ENCODE data around the gene LMO2.
A peak's percentile ranks its signal among the peaks of the same experiment; 100 is the strongest.

The LMO2 gene

DNA sequence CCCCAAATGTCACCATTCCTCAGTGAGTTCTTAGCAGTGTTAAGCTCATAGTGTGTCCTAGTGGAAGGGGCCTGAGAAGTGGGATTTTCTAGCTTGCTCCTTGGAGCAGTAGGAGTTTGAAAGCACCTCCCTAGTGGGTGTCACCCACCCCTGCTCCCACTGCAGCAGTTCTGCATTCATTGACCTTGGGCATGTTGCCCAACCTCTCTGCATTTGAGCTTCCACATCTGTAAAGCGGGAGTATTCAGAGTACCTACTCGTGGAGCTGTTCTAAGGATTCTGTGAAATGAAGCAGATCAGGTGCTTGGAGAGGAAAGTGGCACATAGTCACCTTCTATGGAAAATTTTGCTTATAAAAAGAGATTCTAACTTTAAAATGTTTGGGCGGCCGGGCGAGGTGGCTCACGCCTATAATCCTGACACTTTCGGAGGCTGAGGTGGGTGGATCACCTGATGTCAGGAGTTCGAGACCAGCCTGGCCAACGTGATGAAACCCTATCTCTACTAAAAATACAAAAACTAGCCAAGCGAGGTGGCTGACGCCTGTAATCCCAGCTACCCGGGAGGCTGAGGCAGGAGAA lies 16.9 kb downstream of the LMO2 start:
- Histone ChIP-seq H3K4me1 (ENCODE audit: insufficient read depth, low read length) (peaks cover 4% of the 10 kb centered on the region), H3K9me3 (ENCODE audit: low read length) (no peaks in the 10 kb centered on the region), H2AFZ (ENCODE audit: low read depth, low read length) (no peak overlapping the region), H3K4me3 (ENCODE audit: low read length) (no peak overlapping the region), H3K27me3 (ENCODE audit: insufficient read depth, low read length) (peaks cover 35% of the 10 kb centered on the region), H3K36me3 (ENCODE audit: insufficient read depth, low read length) (no peaks in the 10 kb centered on the region)

DNA sequence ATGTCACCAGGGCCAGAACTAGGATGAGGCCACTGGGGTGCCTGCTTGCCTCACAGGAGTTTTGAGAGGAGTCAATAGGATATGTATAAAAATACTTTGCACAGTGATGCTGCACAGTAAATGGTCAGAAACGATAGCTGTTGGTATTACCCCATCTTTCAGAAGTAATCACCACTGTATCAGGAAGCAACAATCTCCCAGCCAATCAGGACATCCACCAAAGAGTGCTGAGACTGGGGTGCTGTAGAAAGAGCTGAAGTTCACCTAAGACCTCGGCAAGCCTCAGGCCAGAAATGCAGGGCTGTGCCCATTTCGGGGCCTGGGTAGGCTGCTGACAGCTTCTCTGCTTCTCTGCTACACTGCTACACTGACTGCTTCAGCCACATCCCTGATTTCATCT lies 17.4 kb downstream of the LMO2 start:
- Histone ChIP-seq H3K4me1 (ENCODE audit: insufficient read depth, low read length) (peaks cover 4% of the 10 kb centered on the region), H3K4me3 (ENCODE audit: low read length) (no peak overlapping the region), H2AFZ (ENCODE audit: low read depth, low read length) (no peak overlapping the region), H3K27me3 (ENCODE audit: insufficient read depth, low read length) (peaks cover 39% of the 10 kb centered on the region), H3K9me3 (ENCODE audit: low read length) (no peaks in the 10 kb centered on the region), H3K36me3 (ENCODE audit: insufficient read depth, low read length) (no peaks in the 10 kb centered on the region)

- H2AFZ ChIP-seq (ENCODE audit: low read depth, low read length), result peak overlapping the region; percentile 94
- H3K4me1 ChIP-seq (ENCODE audit: insufficient read depth, low read length), result peaks cover 6% of the 10 kb centered on the region
- no peaks in the 10 kb centered on the region for H3K36me3 ChIP-seq (ENCODE audit: insufficient read depth, low read length)
- peak overlapping the region; percentile 48 for H3K4me3 ChIP-seq (ENCODE audit: low read length)
- H3K9me3 ChIP-seq (ENCODE audit: low read length), result no peaks in the 10 kb centered on the region
- H3K27me3 ChIP-seq (ENCODE audit: insufficient read depth, low read length), result peaks cover 80% of the 10 kb centered on the region
Observed at GRCh38 chr11:33869481-33870422, 22.1 kb downstream of the LMO2 start.

DNA sequence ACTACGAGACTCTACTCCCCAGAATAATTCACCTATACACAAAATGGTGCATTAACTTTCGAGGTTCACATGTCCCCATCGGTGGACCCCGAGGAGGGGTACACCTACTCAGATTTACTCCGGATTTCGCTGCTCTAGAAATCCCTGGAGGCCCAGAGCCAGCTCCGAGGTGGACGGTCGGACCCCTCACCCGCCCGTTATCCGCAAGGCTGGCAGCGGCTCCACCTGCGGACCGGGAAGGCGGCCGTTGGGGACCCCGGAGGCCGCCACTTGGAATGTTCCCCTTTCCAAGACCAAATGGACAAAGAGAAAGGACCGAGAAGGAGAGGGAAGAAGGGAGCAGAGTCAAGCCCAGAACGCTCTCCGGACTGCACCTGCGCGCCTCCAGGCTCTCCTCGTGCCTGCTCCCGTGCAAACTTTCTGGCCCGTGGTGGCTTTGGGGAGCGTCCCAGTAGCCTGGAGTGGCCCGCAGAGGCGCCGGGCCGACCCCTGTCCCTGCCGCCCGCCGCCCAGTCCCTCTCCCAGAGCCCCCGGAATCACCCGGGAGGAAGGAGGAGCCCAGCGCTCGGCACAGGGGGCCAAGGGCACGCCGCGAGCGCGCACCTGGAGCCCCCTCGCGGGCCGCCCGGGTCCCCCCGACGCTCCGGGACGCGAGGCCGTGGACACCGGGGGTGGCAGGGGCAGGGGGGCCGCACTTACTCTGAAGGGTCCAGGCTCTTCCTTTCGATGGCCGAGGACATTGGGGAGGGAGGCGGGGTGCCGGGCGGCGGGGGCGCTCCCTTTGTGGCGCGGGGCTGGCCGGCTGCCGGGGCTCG lies 23.0 kb downstream of the LMO2 start:
- Histone ChIP-seq H3K36me3 (ENCODE audit: insufficient read depth, low read length) (no peaks in the 10 kb centered on the region), H3K4me1 (ENCODE audit: insufficient read depth, low read length) (peaks cover 6% of the 10 kb centered on the region), H3K4me3 (ENCODE audit: low read length) (peak overlapping the region; percentile 22), H2AFZ (ENCODE audit: low read depth, low read length) (peak overlapping the region; percentile 43), H3K9me3 (ENCODE audit: low read length) (no peaks in the 10 kb centered on the region), H3K27me3 (ENCODE audit: insufficient read depth, low read length) (peaks cover 86% of the 10 kb centered on the region)

GRCh38 chr11:33867996-33868646 lies 23.8 kb downstream of the LMO2 start:
- no peaks in the 10 kb centered on the region for H3K36me3 ChIP-seq (ENCODE audit: insufficient read depth, low read length)
- peaks cover 87% of the 10 kb centered on the region for H3K27me3 ChIP-seq (ENCODE audit: insufficient read depth, low read length)
- peaks cover 6% of the 10 kb centered on the region for H3K4me1 ChIP-seq (ENCODE audit: insufficient read depth, low read length)
- H3K9me3 ChIP-seq (ENCODE audit: low read length), result no peaks in the 10 kb centered on the region
- H3K4me3 ChIP-seq (ENCODE audit: low read length), result no peak overlapping the region
- H2AFZ ChIP-seq (ENCODE audit: low read depth, low read length), result no peak overlapping the region

DNA sequence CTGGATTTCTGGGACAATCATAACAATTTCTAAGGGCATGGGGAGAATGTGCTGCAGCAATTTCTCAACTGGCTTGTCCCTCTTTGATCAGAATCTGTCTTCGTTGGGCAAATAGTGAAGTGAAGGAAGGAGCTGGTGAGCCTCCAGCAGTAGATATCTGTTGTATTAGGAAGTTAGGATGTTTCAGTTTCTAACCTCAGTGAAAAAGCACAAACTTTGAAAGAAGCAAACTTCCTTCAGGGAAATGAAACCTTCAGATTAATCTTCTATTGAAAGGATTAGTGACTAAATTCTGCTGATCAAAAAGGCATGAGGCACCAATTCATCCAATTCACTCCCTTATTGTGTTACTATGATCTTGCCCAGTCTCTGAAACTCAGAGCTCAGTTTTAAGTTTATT lies 24.3 kb downstream of the LMO2 start:
- peaks cover 6% of the 10 kb centered on the region for H3K4me1 ChIP-seq (ENCODE audit: insufficient read depth, low read length)
- no peaks in the 10 kb centered on the region for H3K9me3 ChIP-seq (ENCODE audit: low read length)
- H3K4me3 ChIP-seq (ENCODE audit: low read length), result no peak overlapping the region
- no peaks in the 10 kb centered on the region for H3K36me3 ChIP-seq (ENCODE audit: insufficient read depth, low read length)
- H2AFZ ChIP-seq (ENCODE audit: low read depth, low read length), result no peak overlapping the region
- H3K27me3 ChIP-seq (ENCODE audit: insufficient read depth, low read length), result peaks cover 89% of the 10 kb centered on the region

GRCh38 chr11:33866936-33867335 lies 24.9 kb downstream of the LMO2 start:
- peaks cover 6% of the 10 kb centered on the region for H3K4me1 ChIP-seq (ENCODE audit: insufficient read depth, low read length)
- H3K27me3 ChIP-seq (ENCODE audit: insufficient read depth, low read length), result peaks cover 90% of the 10 kb centered on the region
- H3K4me3 ChIP-seq (ENCODE audit: low read length), result no peak overlapping the region
- no peak overlapping the region for H2AFZ ChIP-seq (ENCODE audit: low read depth, low read length)
- no peaks in the 10 kb centered on the region for H3K36me3 ChIP-seq (ENCODE audit: insufficient read depth, low read length)
- no peaks in the 10 kb centered on the region for H3K9me3 ChIP-seq (ENCODE audit: low read length)

DNA sequence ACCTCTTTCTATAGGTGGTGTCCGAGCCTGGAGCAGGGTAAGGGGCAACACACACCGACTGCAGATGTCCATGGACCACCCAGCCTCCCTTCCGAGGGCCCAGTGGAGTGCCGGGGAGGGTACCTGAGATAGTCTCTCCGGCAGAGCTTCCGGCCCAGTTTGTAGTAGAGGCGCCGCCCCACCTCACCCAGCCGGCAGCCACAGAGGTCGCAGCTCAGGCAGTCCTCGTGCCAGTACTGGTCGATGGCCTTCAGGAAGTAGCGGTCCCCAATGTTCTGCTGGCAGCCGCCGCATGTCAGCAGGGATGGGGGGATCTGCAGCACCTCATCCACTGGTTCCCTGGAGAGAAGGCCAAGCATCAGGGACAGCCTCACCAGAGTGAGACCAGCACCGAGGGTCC lies 27.4 kb downstream of the LMO2 start:
- Histone ChIP-seq H3K4me1 (ENCODE audit: insufficient read depth, low read length) (peaks cover 2% of the 10 kb centered on the region), H2AFZ (ENCODE audit: low read depth, low read length) (no peak overlapping the region), H3K4me3 (ENCODE audit: low read length) (no peak overlapping the region), H3K9me3 (ENCODE audit: low read length) (no peaks in the 10 kb centered on the region), H3K27me3 (ENCODE audit: insufficient read depth, low read length) (peaks cover 90% of the 10 kb centered on the region), H3K36me3 (ENCODE audit: insufficient read depth, low read length) (no peaks in the 10 kb centered on the region)

DNA sequence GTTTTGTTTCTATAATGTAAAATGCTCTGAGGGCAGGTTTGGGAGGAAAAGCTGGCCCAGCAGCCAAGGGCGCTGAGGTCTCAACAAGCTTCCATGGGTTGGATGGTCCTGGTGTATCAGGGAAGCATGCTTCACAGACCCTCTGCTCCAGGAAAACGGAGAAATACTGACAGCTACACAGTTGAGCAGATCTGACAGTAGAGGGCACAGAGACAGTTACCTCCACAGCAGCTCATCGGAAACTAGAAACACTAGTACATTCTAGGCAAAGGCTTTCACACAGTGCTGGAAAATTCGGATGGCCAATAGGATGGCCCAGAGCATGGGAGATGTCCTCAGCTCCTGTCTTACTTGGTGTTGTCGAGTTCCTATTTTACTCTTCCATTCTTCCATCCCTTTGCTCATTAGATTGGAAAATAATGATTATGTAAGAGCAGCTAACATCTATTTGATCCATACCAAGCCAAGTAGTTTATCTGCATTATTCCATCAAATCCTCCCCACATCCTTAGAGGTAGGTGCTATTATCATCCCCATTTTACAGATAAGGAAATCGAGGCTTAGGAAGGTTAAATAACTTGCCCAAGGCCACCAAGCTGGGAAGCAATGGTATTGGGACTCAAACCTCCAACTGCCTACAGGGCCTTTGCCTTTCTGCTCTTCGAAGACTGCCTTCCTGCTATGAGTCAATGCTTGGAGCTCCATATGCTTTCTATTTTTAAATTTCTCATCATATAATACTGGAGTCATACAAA lies 28.3 kb downstream of the LMO2 start:
- H2AFZ ChIP-seq (ENCODE audit: low read depth, low read length), result no peak overlapping the region
- H3K9me3 ChIP-seq (ENCODE audit: low read length), result no peaks in the 10 kb centered on the region
- H3K4me3 ChIP-seq (ENCODE audit: low read length), result no peak overlapping the region
- peaks cover 92% of the 10 kb centered on the region for H3K27me3 ChIP-seq (ENCODE audit: insufficient read depth, low read length)
- H3K4me1 ChIP-seq (ENCODE audit: insufficient read depth, low read length), result no peaks in the 10 kb centered on the region
- H3K36me3 ChIP-seq (ENCODE audit: insufficient read depth, low read length), result no peaks in the 10 kb centered on the region

DNA sequence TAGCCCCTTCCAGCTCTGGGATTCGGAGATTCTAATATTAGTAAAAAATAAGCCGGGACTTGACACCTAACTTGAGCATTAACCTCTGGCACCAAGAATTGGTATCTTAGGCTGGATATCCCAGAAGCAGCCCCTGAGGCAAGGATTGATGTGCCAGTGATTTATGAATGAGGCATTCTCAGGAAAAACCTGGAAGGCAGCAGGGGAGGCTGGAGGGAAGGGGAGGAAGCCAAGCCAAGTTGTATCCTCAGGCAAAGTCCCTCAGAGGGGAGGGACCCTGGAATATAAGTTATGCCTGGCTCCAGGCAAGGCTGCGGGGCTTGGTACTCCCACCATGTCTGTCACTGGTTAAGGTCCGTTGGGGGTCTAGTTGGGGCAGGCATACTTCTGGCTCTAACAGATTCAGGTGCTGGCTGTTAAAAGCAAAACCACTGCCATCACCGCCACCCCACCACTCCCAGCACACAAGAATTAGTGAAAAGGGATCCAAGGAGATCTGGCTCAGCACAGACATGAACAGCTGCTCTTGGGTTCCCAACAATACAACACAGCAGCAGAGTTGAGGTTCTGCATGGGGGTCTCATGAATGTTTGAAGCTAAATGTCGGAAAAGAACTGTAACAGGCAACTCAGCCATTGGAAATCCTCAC lies 29.8 kb downstream of the LMO2 start:
- H3K9me3 ChIP-seq (ENCODE audit: low read length), result no peaks in the 10 kb centered on the region
- H3K4me1 ChIP-seq (ENCODE audit: insufficient read depth, low read length), result no peaks in the 10 kb centered on the region
- peaks cover 84% of the 10 kb centered on the region for H3K27me3 ChIP-seq (ENCODE audit: insufficient read depth, low read length)
- no peak overlapping the region for H3K4me3 ChIP-seq (ENCODE audit: low read length)
- no peaks in the 10 kb centered on the region for H3K36me3 ChIP-seq (ENCODE audit: insufficient read depth, low read length)
- H2AFZ ChIP-seq (ENCODE audit: low read depth, low read length), result no peak overlapping the region

- Histone ChIP-seq H3K36me3 (ENCODE audit: insufficient read depth, low read length) (no peaks in the 10 kb centered on the region), H3K9me3 (ENCODE audit: low read length) (no peaks in the 10 kb centered on the region), H3K27me3 (ENCODE audit: insufficient read depth, low read length) (peaks cover 77% of the 10 kb centered on the region), H3K4me3 (ENCODE audit: low read length) (no peak overlapping the region), H2AFZ (ENCODE audit: low read depth, low read length) (no peak overlapping the region), H3K4me1 (ENCODE audit: insufficient read depth, low read length) (no peaks in the 10 kb centered on the region)
Observed at GRCh38 chr11:33861386-33861785, 30.5 kb downstream of the LMO2 start.

DNA sequence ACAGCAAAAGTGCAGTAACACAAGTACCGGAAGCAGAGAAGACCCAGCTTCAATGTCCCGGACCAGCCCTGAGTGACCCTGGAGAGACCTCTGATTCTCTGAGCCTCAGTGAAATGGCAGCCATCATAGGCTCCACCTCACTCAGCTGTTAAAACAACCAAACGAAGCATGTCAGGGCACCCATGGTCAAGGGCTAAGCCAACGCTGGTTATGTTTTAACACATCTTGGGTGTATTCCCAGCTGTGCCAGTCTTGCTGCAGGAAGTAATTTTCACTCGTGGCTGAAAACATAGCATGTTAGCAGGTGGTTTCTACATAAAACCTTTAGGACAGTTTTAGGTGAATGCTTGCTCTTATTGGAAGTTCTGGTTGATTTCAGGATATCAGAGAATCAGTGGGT lies 30.9 kb downstream of the LMO2 start:
- no peaks in the 10 kb centered on the region for H3K4me1 ChIP-seq (ENCODE audit: insufficient read depth, low read length)

More for the DNA sequence above, 30.9 kb downstream of the LMO2 start:
- Histone ChIP-seq H3K36me3 (ENCODE audit: insufficient read depth, low read length) (no peaks in the 10 kb centered on the region), H2AFZ (ENCODE audit: low read depth, low read length) (no peak overlapping the region), H3K4me3 (ENCODE audit: low read length) (no peak overlapping the region), H3K27me3 (ENCODE audit: insufficient read depth, low read length) (peaks cover 73% of the 10 kb centered on the region), H3K9me3 (ENCODE audit: low read length) (no peaks in the 10 kb centered on the region)

All from neuron (in vitro differentiated cells).